ENCODE measurements around the gene PPP1R12B. TPM values are rescaled to one million over a fixed set of nuclear protein-coding genes. Genes with fewer than 3 reads are reported as not detected.

The PPP1R12B gene
- total RNA-seq, 2 donors from 2014 or later: 18.2 to 33.0 TPM

DNA sequence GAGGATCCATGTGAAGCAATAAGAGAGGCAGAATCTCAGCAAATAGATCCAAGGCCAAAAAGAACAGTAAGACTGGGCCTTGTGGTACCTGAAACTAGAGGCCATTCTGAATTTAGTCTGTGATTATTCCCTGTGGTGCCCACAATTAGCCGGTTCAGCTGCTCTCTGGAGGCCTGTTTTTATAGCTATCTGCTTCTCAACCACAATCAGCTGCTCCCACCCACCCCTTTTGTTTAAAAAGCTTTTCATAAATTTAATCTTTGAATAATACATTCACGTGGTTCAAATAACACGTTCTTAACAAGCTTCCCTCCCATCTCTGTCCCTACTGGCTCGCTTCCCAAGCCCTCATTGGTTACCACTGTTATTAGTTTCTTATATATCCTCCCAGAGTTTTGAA lies 24.8 kb upstream of the PPP1R12B start:
- H3K4me1 ChIP-seq: no peaks in the 10 kb centered on the region
- H3K27ac ChIP-seq: no peak overlapping the region
- no peaks in the 10 kb centered on the region for H3K27me3 ChIP-seq
- intact Hi-C loops (cut with DNase I): no loop called here
- no peak overlapping the region for H3K4me3 ChIP-seq
- DNase-seq (no peak), ATAC-seq (no peak)
- 84 to 92% methylated on average over 4 of the region's 4 CpGs for WGBS, 2 donors
- TF ChIP-seq CTCF (IDR thresholded peaks at IDR 0.05): no peak
- no peak for TF ChIP-seq POLR2A (IDR thresholded peaks at IDR 0.05)
- no peaks in the 10 kb centered on the region for H3K9me3 ChIP-seq
- no peaks in the 10 kb centered on the region for H3K36me3 ChIP-seq (replicated peaks in 1 of 2; ENCODE audit: insufficient read depth in 1 of 2, low read depth in 2 of 2)

DNA sequence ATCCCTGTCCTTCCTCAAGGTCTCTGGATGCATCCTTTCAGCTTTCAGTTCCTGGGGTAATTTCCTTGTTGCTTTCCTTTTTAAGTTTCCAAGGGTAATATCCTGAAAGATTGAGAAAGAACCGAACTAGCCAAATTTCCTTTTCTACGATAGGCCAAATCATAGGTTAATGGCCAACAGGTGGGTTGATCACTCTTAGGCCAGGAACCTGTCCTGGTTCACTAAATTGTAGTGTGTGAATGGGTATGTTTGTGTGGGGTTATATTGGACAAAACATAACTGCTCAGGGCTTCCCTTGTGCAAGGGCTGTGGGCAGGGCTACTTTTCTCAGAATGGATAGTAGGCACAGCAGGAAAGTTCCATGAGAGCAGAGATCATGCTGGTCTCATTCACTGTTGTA lies 23.9 kb upstream of the PPP1R12B start:
- no peaks in the 10 kb centered on the region for H3K9me3 ChIP-seq
- H3K27ac ChIP-seq: no peak overlapping the region
- H3K4me3 ChIP-seq: no peak overlapping the region
- DNase-seq: no peak
- intact Hi-C loops (cut with DNase I): no loop called here
- no peak for ATAC-seq
- H3K27me3 ChIP-seq: no peaks in the 10 kb centered on the region
- TF ChIP-seq CTCF (IDR thresholded peaks at IDR 0.05) (no peak), POLR2A (IDR thresholded peaks at IDR 0.05) (no peak)
- H3K36me3 ChIP-seq (replicated peaks in 1 of 2; ENCODE audit: insufficient read depth in 1 of 2, low read depth in 2 of 2): no peaks in the 10 kb centered on the region
- H3K4me1 ChIP-seq: no peaks in the 10 kb centered on the region
- WGBS, 2 donors: 91 to 93% methylated on average over 2 of the region's 2 CpGs

- H3K27me3 ChIP-seq: no peaks in the 10 kb centered on the region
- no peak overlapping the region for H3K27ac ChIP-seq
- TF ChIP-seq CTCF (IDR thresholded peaks at IDR 0.05) (no peak), POLR2A (IDR thresholded peaks at IDR 0.05) (no peak)
- no peaks in the 10 kb centered on the region for H3K4me1 ChIP-seq
- intact Hi-C loops (cut with DNase I): no loop called here
- DNase-seq: no peak
- no peaks in the 10 kb centered on the region for H3K36me3 ChIP-seq (replicated peaks in 1 of 2; ENCODE audit: insufficient read depth in 1 of 2, low read depth in 2 of 2)
- no peaks in the 10 kb centered on the region for H3K9me3 ChIP-seq
- no peak overlapping the region for H3K4me3 ChIP-seq
- no peak for ATAC-seq
Observed at GRCh38 chr1:202329891-202330290, 18.6 kb upstream of the PPP1R12B start.

GRCh38 chr1:202333861-202334260 lies 14.6 kb upstream of the PPP1R12B start:
- intact Hi-C loops (cut with DNase I): no loop called here
- no peaks in the 10 kb centered on the region for H3K9me3 ChIP-seq
- H3K27ac ChIP-seq: no peak overlapping the region
- 64 to 67% methylated on average over 4 of the region's 4 CpGs for WGBS, 2 donors
- ATAC-seq: no peak
- H3K27me3 ChIP-seq: no peaks in the 10 kb centered on the region
- TF ChIP-seq POLR2A (IDR thresholded peaks at IDR 0.05): no peak
- TF ChIP-seq CTCF (IDR thresholded peaks at IDR 0.05): no peak
- DNase-seq: no peak
- H3K4me3 ChIP-seq: no peak overlapping the region
- H3K36me3 ChIP-seq (replicated peaks in 1 of 2; ENCODE audit: insufficient read depth in 1 of 2, low read depth in 2 of 2): no peaks in the 10 kb centered on the region
- no peaks in the 10 kb centered on the region for H3K4me1 ChIP-seq

- H3K9me3 ChIP-seq: no peaks in the 10 kb centered on the region
- H3K4me3 ChIP-seq: no peak overlapping the region
- no peaks in the 10 kb centered on the region for H3K27me3 ChIP-seq
- DNase-seq: no peak
- no peaks in the 10 kb centered on the region for H3K36me3 ChIP-seq (replicated peaks in 1 of 2; ENCODE audit: insufficient read depth in 1 of 2, low read depth in 2 of 2)
- H3K27ac ChIP-seq: no peak overlapping the region
- no peak for ATAC-seq
- WGBS, 2 donors: 62 to 66% methylated on average over 4 of the region's 4 CpGs
- intact Hi-C loops (cut with DNase I): loop anchor here (5.0 kb wide), 1 partner anchor 374 kb away; no protein-coding TSS in a partner anchor
- TF ChIP-seq POLR2A (IDR thresholded peaks at IDR 0.05) (no peak), CTCF (IDR thresholded peaks at IDR 0.05) (peak; percentile 19 to 87 (median 76))
- H3K4me1 ChIP-seq: peaks cover 4% of the 10 kb centered on the region
Observed at GRCh38 chr1:202343652-202344349, 4.7 kb upstream of the PPP1R12B start.

Data from body of pancreas (tissue), 4 donors.